Measurements from ENCODE around the gene CLSTN2.

Gene CLSTN2

DNA sequence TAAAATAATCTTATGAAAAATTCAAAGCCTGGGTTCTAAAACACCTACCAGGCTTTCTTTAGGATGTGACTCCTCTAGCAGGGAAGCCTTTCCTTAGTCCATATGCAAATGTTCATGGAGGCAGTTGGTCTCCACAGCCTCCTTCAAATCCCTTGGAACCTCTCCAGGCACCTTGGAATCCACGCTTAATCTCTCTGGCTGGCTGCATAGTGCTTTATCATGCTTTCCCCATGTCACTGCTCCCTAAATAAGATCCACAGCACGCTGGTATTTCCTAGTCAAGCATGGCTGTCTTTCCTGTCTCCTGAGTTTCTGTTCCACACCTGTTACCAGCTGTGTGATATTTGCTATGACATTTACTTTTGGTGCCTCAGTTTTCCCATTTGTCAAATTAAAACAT is 71.3 kb downstream of the CLSTN2 start:
- no peak overlapping the region for H3K4me3 ChIP-seq (ENCODE audit: low read depth, low read length)
- H3K9ac ChIP-seq (ENCODE audit: low read length), result no peak overlapping the region
- no peak overlapping the region for H3K4ac ChIP-seq (ENCODE audit: low read depth, low read length)
- H2BK12ac ChIP-seq (ENCODE audit: low read length), result no peak overlapping the region
- no peak overlapping the region for H3K14ac ChIP-seq (ENCODE audit: low read length)
- H3K4me2 ChIP-seq (ENCODE audit: low read length), result no peak overlapping the region
- no peaks in the 10 kb centered on the region for H3K79me1 ChIP-seq (ENCODE audit: low read length)
- no peaks in the 10 kb centered on the region for H3K79me2 ChIP-seq (ENCODE audit: control insufficient read depth, insufficient read depth, low read length, poor library complexity)
- H2AFZ ChIP-seq (ENCODE audit: insufficient read depth, low read length, poor library complexity), result no peak overlapping the region
- no peak overlapping the region for H4K91ac ChIP-seq (ENCODE audit: low read depth, low read length)
- H3K27ac ChIP-seq (ENCODE audit: low read depth, low read length), result no peak overlapping the region
- no peak for DNase-seq
- H3K36me3 ChIP-seq (ENCODE audit: control insufficient read depth in 1 of 2, insufficient read depth in 2 of 2, low read length in 2 of 2), result no peaks in the 10 kb centered on the region
- no peaks in the 10 kb centered on the region for H3K9me3 ChIP-seq (ENCODE audit: insufficient read depth, low read depth, low read length)
- H3K27me3 ChIP-seq (ENCODE audit: insufficient read depth, low read length), result no peaks in the 10 kb centered on the region
- no peak overlapping the region for H4K12ac ChIP-seq (ENCODE audit: low read depth, low read length)
- H4K8ac ChIP-seq (ENCODE audit: low read depth, low read length), result no peak overlapping the region
- H2BK120ac ChIP-seq (ENCODE audit: insufficient read depth, low read length, poor library complexity), result no peak overlapping the region
- H3K4me1 ChIP-seq (ENCODE audit: control insufficient read depth in 1 of 2, insufficient read depth in 2 of 2, low read length in 2 of 2), result no peaks in the 10 kb centered on the region
- no peak overlapping the region for H2AK5ac ChIP-seq (ENCODE audit: low read length)
- H2BK5ac ChIP-seq (ENCODE audit: low read depth, low read length, poor library complexity), result no peak overlapping the region
- no CpG with 5 or more reads among the region's 2 CpGs for WGBS (ENCODE audit: extremely low coverage, insufficient coverage, insufficient read length)
- no peak overlapping the region for H3K18ac ChIP-seq (ENCODE audit: low read length)
- no peak overlapping the region for H3K23ac ChIP-seq (ENCODE audit: low read length)

DNA sequence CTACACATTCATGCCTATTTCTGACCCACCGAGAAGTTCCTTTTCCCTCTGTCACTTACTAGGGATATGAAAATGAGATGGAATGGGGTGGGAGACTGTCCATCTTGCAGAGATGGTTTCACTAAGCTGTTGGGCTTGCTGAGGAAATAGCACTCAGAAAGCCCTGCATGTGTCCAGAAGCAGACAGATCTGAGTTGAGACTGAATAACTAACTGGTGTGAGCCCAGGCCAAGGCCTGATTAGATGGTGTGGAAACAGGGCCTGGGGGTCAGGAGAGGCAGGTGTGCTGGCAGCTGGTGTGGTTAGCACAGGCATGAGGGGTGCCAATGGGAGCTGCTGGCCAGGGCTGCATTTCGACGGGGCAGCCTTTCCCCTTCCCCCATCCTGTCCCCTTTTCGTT is 72.1 kb downstream of the CLSTN2 start:
- Histone ChIP-seq H3K14ac (ENCODE audit: low read length) (no peak overlapping the region), H3K4me1 (ENCODE audit: control insufficient read depth in 1 of 2, insufficient read depth in 2 of 2, low read length in 2 of 2) (no peaks in the 10 kb centered on the region), H4K8ac (ENCODE audit: low read depth, low read length) (no peak overlapping the region), H3K9me3 (ENCODE audit: insufficient read depth, low read depth, low read length) (no peaks in the 10 kb centered on the region), H3K27ac (ENCODE audit: low read depth, low read length) (no peak overlapping the region), H2AFZ (ENCODE audit: insufficient read depth, low read length, poor library complexity) (no peak overlapping the region), H4K91ac (ENCODE audit: low read depth, low read length) (no peak overlapping the region), H2BK5ac (ENCODE audit: low read depth, low read length, poor library complexity) (no peak overlapping the region), H2BK12ac (ENCODE audit: low read length) (no peak overlapping the region), H3K9ac (ENCODE audit: low read length) (no peak overlapping the region), H3K36me3 (ENCODE audit: control insufficient read depth in 1 of 2, insufficient read depth in 2 of 2, low read length in 2 of 2) (no peaks in the 10 kb centered on the region), H3K23ac (ENCODE audit: low read length) (no peak overlapping the region), H4K12ac (ENCODE audit: low read depth, low read length) (no peak overlapping the region), H3K27me3 (ENCODE audit: insufficient read depth, low read length) (no peaks in the 10 kb centered on the region), H3K79me2 (ENCODE audit: control insufficient read depth, insufficient read depth, low read length, poor library complexity) (no peaks in the 10 kb centered on the region), H2BK120ac (ENCODE audit: insufficient read depth, low read length, poor library complexity) (no peak overlapping the region), H3K79me1 (ENCODE audit: low read length) (no peaks in the 10 kb centered on the region), H3K4me2 (ENCODE audit: low read length) (no peak overlapping the region), H2AK5ac (ENCODE audit: low read length) (no peak overlapping the region), H3K4me3 (ENCODE audit: low read depth, low read length) (no peak overlapping the region), H3K18ac (ENCODE audit: low read length) (no peak overlapping the region), H3K4ac (ENCODE audit: low read depth, low read length) (no peak overlapping the region)
- DNase-seq, result no peak
- no CpG with 5 or more reads among the region's 4 CpGs for WGBS (ENCODE audit: extremely low coverage, insufficient coverage, insufficient read length)

DNA sequence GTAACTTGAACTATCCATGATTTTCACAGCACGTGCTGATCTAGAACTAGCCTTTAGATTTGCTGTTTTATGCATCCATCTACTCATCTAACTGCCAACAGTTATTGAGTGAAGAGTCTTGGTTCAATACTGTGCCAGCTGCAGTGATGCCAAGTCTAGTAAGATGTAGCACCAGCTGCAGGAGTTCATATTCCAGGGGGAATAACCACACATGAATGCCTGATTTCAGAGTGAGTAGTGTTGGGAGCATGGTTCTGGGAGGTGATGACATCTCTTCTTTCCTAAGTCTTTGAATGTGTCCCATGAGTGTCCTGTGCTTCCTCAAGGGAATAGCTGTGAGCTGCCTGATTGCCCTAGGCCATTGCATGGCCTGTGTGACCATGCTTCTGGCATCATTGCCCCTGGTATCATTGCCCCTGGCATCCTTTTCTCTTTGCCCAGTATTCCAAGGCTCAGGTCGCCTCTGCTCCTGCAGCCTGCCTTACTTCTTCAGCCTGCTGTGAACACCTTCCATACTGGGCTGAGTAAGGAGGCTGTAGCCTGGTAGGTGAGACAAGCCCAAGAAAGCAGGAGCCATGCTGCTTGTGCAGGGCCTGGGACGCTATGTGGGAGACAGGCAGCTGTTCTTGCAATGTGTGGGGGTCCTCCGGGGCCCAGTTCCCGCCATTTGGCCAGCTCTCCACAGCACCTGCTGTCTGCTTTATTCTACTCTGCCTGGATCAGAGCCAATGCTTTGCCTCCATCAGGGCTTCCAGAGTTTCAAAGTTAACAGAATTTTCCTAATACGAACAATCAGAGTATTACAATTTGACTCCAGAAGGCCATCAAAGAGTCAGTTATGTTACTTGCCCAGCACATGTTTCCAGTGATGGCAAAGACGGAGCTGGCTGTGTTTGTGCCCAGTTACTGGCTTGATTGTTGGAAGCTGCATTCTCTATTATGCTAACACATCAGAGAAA is 73.2 kb downstream of the CLSTN2 start:
- H3K79me1 ChIP-seq (ENCODE audit: low read length), result no peaks in the 10 kb centered on the region
- no CpG with 5 or more reads among the region's 7 CpGs for WGBS (ENCODE audit: extremely low coverage, insufficient coverage, insufficient read length)
- no peak overlapping the region for H2BK12ac ChIP-seq (ENCODE audit: low read length)
- no peak overlapping the region for H4K91ac ChIP-seq (ENCODE audit: low read depth, low read length)
- no peak overlapping the region for H3K14ac ChIP-seq (ENCODE audit: low read length)
- no peak overlapping the region for H2AFZ ChIP-seq (ENCODE audit: insufficient read depth, low read length, poor library complexity)
- no peak overlapping the region for H3K9ac ChIP-seq (ENCODE audit: low read length)
- no peak overlapping the region for H3K4ac ChIP-seq (ENCODE audit: low read depth, low read length)
- H3K9me3 ChIP-seq (ENCODE audit: insufficient read depth, low read depth, low read length), result no peaks in the 10 kb centered on the region
- no peak overlapping the region for H4K12ac ChIP-seq (ENCODE audit: low read depth, low read length)
- H3K18ac ChIP-seq (ENCODE audit: low read length), result no peak overlapping the region
- no peak overlapping the region for H4K8ac ChIP-seq (ENCODE audit: low read depth, low read length)
- H3K27ac ChIP-seq (ENCODE audit: low read depth, low read length), result no peak overlapping the region
- no peaks in the 10 kb centered on the region for H3K4me1 ChIP-seq (ENCODE audit: control insufficient read depth in 1 of 2, insufficient read depth in 2 of 2, low read length in 2 of 2)
- H2BK120ac ChIP-seq (ENCODE audit: insufficient read depth, low read length, poor library complexity), result no peak overlapping the region
- H2AK5ac ChIP-seq (ENCODE audit: low read length), result no peak overlapping the region
- H3K4me2 ChIP-seq (ENCODE audit: low read length), result no peak overlapping the region
- no peak overlapping the region for H3K4me3 ChIP-seq (ENCODE audit: low read depth, low read length)
- no peaks in the 10 kb centered on the region for H3K79me2 ChIP-seq (ENCODE audit: control insufficient read depth, insufficient read depth, low read length, poor library complexity)
- no peak overlapping the region for H2BK5ac ChIP-seq (ENCODE audit: low read depth, low read length, poor library complexity)
- H3K23ac ChIP-seq (ENCODE audit: low read length), result no peak overlapping the region
- DNase-seq, result no peak
- H3K27me3 ChIP-seq (ENCODE audit: insufficient read depth, low read length), result no peaks in the 10 kb centered on the region
- no peaks in the 10 kb centered on the region for H3K36me3 ChIP-seq (ENCODE audit: control insufficient read depth in 1 of 2, insufficient read depth in 2 of 2, low read length in 2 of 2)

DNA sequence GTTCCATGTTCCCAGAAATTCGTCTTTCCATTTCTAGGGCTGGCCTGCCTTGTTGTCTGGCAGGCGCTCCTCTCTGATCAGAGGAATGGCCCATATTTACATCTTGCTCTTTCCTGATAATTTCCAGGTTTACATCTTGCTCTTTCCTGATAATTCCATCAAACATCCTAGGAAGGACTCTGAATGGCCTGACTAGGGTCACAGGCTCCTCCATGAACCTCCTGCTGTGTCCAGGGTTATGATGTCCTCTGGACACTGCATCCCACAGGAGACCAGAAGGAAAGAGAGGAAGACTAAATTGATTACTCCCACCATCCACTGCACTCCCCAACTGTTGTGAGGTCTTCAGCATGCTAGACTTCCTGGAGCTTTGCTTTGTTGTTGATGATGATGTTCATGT is 75.4 kb downstream of the CLSTN2 start:
- Histone ChIP-seq H3K27me3 (ENCODE audit: insufficient read depth, low read length) (no peaks in the 10 kb centered on the region), H3K4me2 (ENCODE audit: low read length) (no peak overlapping the region), H4K91ac (ENCODE audit: low read depth, low read length) (no peak overlapping the region), H3K79me2 (ENCODE audit: control insufficient read depth, insufficient read depth, low read length, poor library complexity) (no peaks in the 10 kb centered on the region), H3K9ac (ENCODE audit: low read length) (no peak overlapping the region), H3K36me3 (ENCODE audit: control insufficient read depth in 1 of 2, insufficient read depth in 2 of 2, low read length in 2 of 2) (no peaks in the 10 kb centered on the region), H3K79me1 (ENCODE audit: low read length) (no peaks in the 10 kb centered on the region), H3K9me3 (ENCODE audit: insufficient read depth, low read depth, low read length) (no peaks in the 10 kb centered on the region), H2BK120ac (ENCODE audit: insufficient read depth, low read length, poor library complexity) (no peak overlapping the region), H2AFZ (ENCODE audit: insufficient read depth, low read length, poor library complexity) (no peak overlapping the region), H2AK5ac (ENCODE audit: low read length) (no peak overlapping the region), H4K12ac (ENCODE audit: low read depth, low read length) (no peak overlapping the region), H3K14ac (ENCODE audit: low read length) (no peak overlapping the region), H3K27ac (ENCODE audit: low read depth, low read length) (no peak overlapping the region), H3K4me3 (ENCODE audit: low read depth, low read length) (no peak overlapping the region), H4K8ac (ENCODE audit: low read depth, low read length) (no peak overlapping the region), H3K4me1 (ENCODE audit: control insufficient read depth in 1 of 2, insufficient read depth in 2 of 2, low read length in 2 of 2) (no peaks in the 10 kb centered on the region), H2BK5ac (ENCODE audit: low read depth, low read length, poor library complexity) (no peak overlapping the region), H3K4ac (ENCODE audit: low read depth, low read length) (no peak overlapping the region), H3K18ac (ENCODE audit: low read length) (no peak overlapping the region), H2BK12ac (ENCODE audit: low read length) (no peak overlapping the region), H3K23ac (ENCODE audit: low read length) (no peak overlapping the region)
- no peak for DNase-seq
- WGBS (ENCODE audit: extremely low coverage, insufficient coverage, insufficient read length), result no CpG with 5 or more reads among the region's 2 CpGs
